HG03565 (cell line): ENCODE results near the gene FAM241B.

Source experiments
- ATAC-seq: cut with Tn5 transposase; IDR thresholded peaks from one replicate; pipeline ENCODE4 v1.9.1; 2021; ENCODE audit warnings: mild to moderate bottlenecking, moderate library complexity; ENCODE audit not compliant: unreplicated experiment

Gene FAM241B, protein sequence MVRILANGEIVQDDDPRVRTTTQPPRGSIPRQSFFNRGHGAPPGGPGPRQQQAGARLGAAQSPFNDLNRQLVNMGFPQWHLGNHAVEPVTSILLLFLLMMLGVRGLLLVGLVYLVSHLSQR

DNA sequence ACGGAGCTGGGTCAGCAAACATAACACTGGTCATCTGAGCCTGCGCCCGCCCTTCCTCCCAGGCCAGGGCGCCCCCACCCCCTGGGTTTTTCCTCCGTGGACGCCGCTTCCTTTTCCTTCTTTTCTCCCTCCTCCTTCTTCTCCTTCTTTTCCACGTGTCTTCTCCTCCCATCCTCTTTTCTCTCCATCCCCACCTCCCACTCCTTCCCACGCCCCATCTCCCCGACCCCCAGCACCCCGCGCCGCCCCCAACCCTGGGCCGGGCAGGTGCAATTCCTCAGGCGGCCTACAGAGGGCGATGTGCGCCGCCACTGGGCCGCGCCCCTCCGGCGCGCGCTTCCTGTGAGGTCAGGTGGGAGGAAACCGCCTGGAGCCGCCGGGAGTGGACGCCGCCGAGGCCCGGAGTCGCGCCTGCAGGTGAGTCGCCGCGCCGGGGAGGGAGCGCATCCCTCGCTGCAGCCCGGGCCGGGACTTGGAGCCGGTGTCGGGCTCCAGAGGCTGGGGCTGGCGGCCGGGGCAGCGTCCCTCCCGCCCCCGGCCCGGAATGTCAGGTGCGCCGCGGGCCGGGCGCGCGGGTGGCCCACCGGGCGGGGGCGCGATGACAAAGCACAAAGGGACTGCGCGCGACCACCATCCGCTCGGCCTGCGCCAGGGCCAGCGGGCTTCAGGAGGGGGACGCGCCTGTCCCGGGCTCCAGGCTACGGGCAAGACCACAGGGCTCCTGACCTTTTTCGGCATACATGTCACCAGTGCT lies at the start of gene FAM241B:
Gene FAM241B (plus strand): TSS at position 351 of the 754 bp plus-strand sequence. CDS start 1,497 bp downstream, outside the sequence.
- ATAC-seq, result no peak

DNA sequence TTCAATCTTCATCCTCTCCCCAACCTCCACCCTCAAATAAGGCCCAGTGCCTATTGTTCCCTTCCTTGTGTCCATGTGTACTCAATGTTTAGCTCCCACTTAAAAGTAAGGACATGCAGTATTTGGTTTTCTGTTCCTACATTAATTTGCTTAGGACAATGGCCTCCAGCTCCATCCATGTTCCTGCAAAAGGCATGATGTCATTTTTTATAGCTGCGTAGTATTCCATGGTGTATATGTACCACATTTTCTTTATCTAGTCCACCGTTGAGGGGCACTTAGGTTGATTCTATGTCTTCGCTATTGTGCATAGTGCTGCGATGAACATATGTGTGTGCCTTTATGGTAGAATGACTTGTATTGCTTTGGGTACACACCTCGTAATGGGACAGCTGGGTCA lies 49.6 kb upstream of the FAM241B start:
- ATAC-seq, result no peak

DNA sequence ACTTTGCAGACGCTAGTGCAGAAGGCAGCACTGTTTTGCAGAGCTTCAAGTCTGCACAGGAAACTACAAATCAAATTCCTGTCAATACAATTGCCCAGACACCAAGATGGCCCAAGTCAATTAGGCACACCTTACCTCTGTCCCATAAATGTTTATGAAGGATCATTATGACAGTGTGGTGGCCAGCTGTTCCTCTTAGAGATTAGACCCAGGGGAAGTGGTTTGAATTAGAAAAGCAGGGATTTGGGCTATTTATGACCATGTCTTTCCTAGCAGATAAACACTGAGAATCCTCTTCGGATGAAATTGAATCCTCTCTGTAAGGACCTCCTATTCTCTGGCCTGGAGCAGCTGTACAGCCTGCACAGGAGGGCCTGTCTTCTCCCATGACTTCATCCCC lies 46.9 kb upstream of the FAM241B start:
- no peak for ATAC-seq

DNA sequence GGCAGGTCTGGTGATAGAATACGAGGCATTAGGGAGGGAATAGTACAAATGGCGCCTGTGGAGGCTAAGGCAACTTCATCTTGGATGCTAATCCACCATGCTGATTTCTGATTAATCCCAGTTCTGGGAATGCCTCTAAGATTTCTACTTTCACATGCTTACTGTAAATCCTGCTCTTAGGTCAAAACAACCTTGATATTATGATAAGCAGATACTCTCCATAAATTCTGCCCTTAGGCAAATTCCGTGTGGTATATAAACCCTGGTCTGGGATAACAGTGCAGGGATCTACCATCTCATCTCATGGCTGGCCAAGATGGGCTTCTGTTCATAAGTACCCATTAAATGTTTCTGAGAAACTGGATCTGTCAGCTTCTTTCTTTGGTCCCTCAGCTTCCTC lies 45.4 kb upstream of the FAM241B start:
- ATAC-seq, result no peak

DNA sequence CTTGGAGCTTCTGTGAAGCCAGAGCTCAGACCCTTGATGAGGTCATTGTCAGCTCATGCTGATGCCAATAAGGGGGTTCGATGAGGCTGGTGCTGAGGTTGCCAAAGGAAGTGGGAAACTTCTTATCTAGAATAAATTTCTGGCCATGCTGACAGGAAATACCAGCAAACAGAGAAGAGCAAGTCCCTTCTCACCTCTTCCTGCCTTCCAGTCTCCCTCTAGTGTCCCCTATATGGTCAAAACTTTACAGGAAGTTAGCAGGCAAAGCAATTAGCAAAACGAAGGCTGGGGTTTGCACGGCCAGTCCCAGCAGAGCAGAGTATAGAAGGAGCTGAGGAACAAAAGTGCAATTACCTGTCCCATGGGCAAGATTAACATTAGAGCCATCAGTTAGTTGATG lies 41.7 kb upstream of the FAM241B start:
- ATAC-seq, result no peak

DNA sequence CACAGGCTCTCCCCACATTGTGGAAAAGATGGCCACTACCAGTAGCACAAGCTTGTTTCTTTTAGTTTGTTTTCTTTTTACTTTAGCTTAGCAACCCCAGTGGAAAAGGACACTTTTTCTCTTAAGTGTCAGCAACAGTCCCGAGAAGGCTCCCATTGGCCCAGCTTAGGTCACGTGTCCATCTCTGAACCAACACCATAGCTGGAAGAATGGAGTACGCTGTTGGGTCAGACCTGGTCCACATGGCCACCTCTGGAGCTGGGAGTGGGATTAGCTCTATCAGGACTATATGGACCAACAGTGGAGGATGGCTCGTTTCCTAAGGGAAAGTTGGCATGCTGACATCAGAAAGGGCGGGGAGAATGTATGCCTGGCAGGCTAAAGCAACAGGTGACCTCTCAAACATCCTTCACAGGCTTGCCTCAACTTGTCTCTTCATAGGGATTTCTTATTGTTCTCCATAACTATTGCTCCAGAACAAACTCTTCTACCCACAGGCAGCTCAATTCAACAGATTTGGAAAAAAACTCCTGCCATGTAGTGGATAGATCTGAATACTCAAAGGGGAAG lies 29.2 kb upstream of the FAM241B start:
- no peak for ATAC-seq

DNA sequence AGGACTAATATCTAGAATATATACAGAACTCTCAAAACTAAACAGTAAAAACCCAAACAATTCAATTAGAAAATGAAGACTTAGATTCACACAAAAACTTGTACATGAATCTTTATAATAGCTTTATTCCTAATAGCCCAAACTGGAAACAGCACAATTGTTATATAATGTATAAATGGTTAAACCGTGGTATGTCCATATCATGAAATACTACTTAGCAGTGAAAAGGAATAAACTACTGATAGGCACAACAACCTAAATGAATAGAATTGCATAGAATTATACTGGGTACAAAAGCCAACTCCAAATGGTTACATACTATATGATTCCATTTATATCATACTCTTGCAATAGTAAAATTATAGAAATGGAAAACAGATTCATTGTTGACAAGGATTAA lies 21.0 kb upstream of the FAM241B start:
- no peak for ATAC-seq

DNA sequence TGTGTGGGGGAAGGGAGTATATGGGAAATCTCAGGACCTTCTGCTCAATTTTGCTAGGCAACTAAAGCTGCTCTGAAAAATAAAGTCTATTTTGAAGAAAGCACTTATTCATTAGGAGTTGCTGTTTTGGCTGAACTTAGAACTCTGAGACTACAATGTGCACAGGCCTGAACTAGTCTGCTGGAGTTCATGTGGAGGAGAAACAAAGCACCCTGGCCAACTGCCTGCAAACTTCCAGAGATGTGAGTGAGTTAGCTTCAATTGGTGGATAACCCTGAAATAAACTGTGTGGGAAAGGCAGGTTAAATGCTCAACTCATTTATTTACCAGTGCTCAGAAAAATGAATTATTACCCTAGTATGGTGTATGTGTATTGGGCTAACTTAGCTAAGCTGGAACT lies 17.3 kb upstream of the FAM241B start:
- no peak for ATAC-seq

DNA sequence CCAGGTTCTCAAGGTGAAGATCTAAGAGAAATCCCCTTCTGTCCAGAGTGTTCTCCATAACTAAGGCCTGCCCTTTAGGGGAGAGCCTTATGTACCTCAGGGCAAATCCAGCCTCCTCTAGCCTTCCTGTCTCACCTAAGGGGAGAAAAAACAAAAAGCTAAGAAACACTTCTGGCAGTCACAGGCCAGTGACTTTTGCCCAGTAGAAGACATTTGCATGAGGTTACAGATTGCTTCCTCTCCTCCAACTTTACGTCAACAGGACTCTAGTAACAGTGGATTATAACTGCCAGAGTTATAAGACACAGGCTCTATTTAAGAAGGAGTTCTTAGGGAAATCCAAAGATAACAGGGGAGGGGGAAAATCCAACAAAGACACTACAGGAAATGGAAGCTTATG lies 15.9 kb upstream of the FAM241B start:
- no peak for ATAC-seq

DNA sequence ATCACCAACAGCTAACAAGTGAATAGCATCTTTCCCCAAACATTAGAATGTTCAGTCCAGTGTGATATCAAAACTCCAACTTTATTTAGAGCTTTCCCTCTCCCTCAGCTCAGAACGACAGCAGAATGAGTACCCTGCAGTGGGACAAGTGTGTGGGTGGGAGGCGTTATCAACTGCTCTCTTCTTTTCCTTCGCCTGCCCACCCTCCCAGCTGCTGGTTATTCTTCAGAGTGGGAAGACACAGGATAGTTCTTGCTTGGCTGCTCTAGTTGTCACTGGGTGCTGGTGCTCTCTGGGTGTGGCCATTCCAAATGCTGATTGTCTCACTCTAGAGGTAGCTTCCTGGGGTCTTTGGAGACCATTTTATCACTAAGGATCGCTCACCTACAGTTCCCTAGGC lies 13.7 kb upstream of the FAM241B start:
- no peak for ATAC-seq

DNA sequence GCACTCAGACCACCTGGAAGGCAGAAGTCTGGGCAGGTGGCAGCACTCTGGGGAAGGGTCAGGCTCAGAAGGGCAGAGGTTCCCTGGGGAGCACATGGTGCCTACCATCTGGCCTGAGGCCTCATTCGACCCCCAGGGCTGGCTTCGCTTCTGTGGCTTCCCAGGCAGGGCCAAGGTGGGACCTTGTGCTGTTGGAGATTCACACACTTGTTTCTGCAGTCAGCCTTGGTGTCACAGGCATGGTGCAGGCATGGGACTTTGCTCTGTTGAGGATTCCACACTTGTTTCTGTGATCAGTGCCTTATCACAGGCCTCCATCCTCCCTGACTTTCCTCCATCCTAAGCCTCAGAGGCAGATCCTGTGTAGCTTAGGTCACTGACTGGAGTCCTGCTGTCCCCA lies 11.3 kb upstream of the FAM241B start:
- ATAC-seq, result no peak

DNA sequence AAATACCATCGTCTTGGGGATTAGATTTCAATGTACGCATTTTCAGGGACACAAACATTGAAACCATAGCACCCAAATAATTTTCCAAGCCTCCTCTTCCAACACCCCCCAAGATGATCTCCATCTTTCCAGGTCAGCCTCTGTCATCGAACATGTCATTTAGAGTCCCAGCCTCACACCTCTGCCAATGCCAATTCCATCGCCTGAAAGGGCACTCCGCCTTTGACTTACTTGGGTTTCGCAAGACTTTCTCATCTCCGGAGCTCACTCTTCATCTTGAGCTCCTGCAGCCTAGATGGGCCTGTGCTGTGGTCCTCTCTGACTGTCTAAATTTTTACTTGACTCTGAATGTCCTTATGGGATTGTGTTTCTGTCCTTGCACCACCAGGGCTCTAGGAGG lies 10.4 kb upstream of the FAM241B start:
- no peak for ATAC-seq

DNA sequence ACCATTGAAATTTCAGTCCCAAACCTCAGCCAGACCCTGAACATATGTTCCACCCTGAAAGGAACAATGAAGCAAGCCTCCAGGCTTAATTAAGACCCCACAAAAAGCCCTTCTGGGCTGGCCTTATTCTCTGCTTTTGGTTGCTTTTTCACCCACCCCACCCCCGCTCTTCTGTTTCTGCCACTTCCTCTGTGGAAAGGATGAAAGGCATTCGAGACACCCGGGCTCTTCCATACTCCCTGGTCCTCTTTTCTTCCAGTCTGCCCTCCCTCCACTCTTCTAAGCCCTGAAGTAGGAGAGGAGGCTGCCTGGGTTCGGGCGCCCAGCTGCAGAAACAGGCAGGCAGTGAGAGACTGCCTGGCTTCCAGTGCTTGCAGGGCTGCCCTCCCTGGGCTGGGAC lies 9.4 kb upstream of the FAM241B start:
- no peak for ATAC-seq

DNA sequence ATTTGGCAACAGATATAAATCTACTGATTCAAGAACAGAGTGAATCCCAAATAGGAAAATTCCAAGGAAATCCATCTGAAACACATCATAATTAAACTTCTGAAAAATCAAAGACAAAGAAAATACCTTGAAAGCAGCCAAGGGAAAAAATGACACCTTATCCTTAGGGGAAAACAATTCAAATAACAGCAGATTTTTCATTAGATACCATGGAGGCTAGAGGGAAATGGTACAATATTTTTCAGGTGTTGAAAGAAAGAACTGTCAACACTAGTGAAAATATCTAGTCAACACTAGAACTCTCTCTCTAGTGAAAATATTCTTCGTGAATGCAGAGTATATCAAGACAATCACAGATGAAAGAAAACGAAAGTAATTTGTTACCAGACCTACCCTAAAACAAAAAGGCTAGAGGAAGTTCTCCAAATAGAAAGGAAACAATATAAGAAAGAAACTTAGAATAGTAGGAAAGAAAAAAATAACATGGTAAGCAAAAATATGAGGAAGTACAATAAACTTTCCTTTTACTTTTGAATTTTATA lies 5.7 kb upstream of the FAM241B start:
- no peak for ATAC-seq

DNA sequence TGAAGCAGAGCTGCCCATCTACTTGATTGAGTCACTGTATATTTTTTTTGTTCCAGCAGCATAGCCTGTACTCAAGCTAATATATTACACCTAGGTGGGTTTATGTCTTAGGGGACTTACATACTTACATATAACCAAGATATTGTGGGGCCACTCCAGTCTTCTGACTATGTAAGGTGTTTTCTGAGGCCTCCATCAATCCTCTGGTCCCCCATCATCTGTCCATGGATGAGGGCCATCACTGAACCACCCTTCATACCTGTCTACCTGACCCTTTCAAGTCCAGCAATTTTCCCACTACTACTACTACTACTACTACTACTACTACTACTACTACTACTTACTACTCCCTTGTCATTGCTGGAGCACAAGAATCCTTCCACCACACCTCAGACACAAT lies 3.2 kb upstream of the FAM241B start:
- ATAC-seq, result no peak

DNA sequence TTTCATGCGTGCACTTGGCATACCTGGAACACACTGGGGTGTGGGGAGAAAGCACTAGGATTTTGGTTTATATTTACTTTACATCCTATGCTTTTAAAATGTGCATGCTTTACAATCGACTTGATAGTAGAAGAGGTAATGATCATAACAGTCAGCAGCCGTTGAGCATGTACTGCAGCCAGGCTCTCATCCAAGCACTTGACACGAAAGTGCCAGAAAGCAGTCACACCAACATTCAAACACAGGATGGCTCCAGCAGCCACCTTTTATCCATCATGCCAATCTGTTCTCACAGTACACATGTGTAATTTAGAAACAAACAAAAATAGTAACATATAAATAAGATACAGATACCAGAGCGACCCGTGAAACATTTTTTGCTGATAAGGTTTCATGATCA lies 1.2 kb upstream of the FAM241B start:
- no peak for ATAC-seq

DNA sequence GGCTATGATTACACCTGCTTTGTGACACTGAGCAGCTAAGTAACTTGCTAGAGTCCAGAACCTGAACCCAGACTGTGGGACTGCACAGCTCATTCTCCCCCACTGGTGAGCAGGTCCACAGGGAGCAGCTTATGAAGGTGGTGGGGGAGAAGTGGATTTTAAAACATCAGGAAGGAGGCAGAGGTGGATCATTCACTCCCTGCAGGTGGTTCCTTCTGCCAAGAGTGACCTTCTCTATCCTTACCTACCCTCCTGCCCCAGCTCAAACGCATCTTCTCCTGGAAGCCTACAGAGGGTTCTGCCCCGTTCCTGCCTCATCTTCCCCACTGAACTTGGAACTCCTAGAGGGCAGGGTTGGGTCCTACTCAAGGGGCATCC lies 539 bp upstream of the FAM241B start:
- no peak for ATAC-seq

DNA sequence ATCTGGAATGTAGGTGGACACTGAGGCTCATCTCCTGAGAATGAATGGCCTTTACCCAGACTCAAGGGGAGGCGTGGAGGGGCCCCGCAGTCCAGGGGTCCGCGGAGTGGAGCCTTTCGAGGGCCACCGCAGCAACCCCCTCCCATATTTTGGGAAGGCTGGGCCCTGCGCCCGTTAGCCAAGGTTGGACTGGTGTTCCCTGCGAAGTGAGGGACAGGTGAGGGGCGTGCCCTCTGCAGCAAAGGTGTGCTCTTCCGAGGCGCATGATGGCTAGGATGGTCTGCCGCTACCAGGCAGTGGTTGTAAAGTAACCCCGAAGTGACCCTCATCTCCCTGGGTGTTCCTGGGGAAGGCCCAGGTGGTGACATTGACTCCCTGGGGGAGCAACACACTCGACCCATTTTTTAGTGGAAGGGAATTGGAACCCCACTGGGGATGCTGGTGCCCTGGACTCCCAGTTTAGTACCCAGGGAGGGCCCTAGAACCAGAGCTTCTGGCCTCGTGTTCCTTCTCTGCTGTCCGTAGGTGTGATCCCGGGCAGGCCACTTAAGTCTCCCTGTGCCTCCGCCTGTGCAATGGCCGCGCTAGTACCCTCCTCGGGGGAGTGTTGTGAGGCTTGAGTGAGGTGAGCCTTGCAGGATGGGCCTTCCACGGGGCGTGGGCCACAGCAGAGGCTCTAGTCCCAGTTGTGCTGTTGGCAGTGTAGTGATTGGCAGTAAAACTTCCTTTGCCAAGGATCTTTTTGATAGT lies 779 bp downstream of the FAM241B start:
- ATAC-seq, result no peak

DNA sequence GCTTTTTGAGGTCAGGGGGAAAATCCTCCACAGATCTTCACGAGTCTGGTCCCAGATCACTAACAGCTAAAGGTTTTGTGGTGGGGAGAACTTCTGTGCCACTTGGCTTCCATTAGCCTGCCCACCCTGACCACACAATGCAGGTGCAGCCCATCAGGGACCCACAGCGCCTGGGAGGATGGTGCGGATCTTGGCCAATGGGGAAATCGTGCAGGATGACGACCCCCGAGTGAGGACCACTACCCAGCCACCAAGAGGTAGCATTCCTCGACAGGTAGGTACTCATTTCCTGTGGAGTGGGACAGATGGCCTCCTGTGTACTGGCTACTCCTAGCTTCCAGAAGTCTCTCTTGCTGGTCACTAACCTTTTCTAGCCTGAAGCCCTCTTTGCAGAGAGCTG lies 1.5 kb downstream of the FAM241B start:
- no peak for ATAC-seq

DNA sequence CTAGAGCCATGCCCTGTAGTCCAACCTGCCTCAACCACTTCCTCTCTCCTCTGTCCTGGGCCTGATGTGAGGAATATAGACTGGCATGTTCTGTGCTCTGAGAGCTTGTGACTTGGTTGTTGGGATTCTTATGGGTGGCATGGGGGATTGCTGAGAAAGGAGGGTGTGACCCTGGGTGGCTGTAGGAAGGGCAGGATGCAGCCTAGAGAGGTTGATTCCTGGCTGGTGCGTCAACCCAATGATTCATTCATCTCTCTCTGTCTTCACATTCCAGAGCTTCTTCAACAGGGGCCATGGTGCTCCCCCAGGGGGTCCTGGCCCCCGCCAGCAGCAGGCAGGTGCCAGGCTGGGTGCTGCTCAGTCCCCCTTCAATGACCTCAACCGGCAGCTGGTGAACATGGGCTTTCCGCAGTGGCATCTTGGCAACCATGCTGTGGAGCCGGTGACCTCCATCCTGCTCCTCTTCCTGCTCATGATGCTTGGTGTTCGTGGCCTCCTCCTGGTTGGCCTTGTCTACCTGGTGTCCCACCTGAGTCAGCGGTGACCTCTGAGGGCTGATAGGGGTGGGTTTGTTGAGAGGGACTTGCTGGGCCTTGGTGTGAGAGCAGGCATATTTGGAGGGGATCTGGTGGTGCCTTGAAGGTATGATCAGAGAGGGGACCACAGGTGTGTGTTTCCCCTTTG lies 2.6 kb downstream of the FAM241B start:
- no peak for ATAC-seq
